ENCODE results near the gene OR52B6. TPM values are rescaled to one million over a fixed set of nuclear protein-coding genes. Genes with fewer than 3 reads are reported as not detected.

The OR52B6 gene
- total RNA-seq, 4 donors from 2014 or later: not detected

DNA sequence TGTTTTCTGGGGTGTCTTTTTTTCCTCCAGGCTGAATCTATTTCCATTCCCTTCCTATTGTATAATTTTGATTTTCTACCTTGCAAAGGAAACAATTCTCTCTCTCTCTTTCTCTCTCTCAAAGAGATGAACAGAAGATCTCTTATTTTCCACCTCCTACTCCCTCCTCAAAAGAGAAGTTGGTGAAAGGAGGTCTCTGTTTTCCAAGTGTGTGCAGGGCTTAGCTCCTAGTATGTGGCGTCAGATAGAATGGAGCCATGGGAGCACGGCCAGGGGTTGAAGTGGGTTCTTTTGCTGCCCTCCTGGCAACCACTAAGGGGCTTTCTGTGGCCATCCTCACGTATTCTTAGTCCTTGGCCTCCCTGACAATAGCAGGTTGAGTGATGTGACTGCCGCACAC, 44.6 kb downstream of the OR52B6 start:
- H3K4me3 ChIP-seq (ENCODE audit: low read depth, poor library complexity, severe bottlenecking): peak overlapping the region; percentile 36
- TF ChIP-seq POLR2A (IDR thresholded peaks at IDR 0.05): no peak
- TF ChIP-seq, protein P1, sequence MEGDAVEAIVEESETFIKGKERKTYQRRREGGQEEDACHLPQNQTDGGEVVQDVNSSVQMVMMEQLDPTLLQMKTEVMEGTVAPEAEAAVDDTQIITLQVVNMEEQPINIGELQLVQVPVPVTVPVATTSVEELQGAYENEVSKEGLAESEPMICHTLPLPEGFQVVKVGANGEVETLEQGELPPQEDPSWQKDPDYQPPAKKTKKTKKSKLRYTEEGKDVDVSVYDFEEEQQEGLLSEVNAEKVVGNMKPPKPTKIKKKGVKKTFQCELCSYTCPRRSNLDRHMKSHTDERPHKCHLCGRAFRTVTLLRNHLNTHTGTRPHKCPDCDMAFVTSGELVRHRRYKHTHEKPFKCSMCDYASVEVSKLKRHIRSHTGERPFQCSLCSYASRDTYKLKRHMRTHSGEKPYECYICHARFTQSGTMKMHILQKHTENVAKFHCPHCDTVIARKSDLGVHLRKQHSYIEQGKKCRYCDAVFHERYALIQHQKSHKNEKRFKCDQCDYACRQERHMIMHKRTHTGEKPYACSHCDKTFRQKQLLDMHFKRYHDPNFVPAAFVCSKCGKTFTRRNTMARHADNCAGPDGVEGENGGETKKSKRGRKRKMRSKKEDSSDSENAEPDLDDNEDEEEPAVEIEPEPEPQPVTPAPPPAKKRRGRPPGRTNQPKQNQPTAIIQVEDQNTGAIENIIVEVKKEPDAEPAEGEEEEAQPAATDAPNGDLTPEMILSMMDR (IDR thresholded peaks at IDR 0.05): no peak
- WGBS, 2 donors: 3 to 20% methylated on average over 4 of the region's 4 CpGs
- intact Hi-C loops (cut with DNase I; ENCODE audit: low total_unique reads): no loop called here
- no peak for DNase-seq (ENCODE audit: low spot score in 2 of 2)

DNA sequence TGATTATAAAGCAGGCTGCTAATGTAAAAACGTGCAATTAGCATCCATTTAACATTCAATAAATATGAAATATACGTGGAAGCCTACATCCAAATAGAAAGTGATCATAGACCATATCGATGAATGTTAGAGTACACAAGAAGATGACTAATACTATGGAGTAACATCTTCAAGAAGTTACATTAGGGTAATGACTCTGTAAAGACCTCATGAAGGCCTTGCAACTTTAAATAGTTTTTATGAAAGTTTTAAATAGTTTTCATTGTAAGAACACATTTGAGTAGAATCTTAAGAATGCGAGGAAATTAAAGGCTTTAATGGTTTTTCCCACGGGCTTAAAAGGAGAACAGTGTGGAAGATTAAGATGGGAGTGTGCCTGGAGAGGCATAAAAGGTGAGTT, 45.5 kb downstream of the OR52B6 start:
- 75 to 85% methylated on average over 5 of the region's 5 CpGs for WGBS, 2 donors
- intact Hi-C loops (cut with DNase I; ENCODE audit: low total_unique reads): no loop called here
- TF ChIP-seq, protein P1 (IDR thresholded peaks at IDR 0.05): no peak
- no peak for DNase-seq (ENCODE audit: low spot score in 2 of 2)
- no peak overlapping the region for H3K4me3 ChIP-seq (ENCODE audit: low read depth, poor library complexity, severe bottlenecking)

DNA sequence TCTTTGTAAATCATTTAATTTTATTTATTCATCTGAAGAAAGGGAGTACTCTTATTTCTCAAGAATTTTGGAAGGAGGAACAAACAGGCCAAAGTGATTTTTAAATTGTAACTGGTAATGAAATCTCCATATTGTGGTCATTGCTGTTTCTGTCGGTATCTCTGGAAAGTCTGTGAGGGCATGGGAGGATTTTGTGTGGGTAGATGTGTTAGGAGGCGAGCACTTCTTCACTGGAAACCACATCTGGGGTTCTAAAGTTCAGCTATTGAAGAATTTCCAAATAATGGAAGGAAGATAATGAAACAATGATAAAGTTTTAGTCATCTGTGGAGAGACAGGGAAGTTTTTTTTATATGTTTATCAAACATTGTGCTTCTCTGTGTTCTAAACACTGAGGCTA, 50.7 kb downstream of the OR52B6 start:
- no peak for DNase-seq (ENCODE audit: low spot score in 2 of 2)
- intact Hi-C loops (cut with DNase I; ENCODE audit: low total_unique reads): no loop called here
- no peak overlapping the region for H3K4me3 ChIP-seq (ENCODE audit: low read depth, poor library complexity, severe bottlenecking)
- WGBS, 2 donors: 83 to 91% methylated on average over 2 of the region's 2 CpGs
- TF ChIP-seq, protein P1 (IDR thresholded peaks at IDR 0.05): no peak
- TF ChIP-seq POLR2A (IDR thresholded peaks at IDR 0.05): no peak

Other genes with a start within 250 kb of the OR52B6 start
- gene OR51B5, start 237.4 kb upstream of the OR52B6 start, total RNA-seq: not detected
- not detected for gene OR51B6, start 229.4 kb upstream of the OR52B6 start, total RNA-seq
- not detected for gene OR51M1, start 197.1 kb upstream of the OR52B6 start, total RNA-seq
- gene OR51Q1, start 158.8 kb upstream of the OR52B6 start, total RNA-seq: not detected
- not detected for gene OR51I1, start 139.4 kb upstream of the OR52B6 start, total RNA-seq
- gene OR51I2, start 131.6 kb upstream of the OR52B6 start, total RNA-seq: not detected
- gene OR52D1, start 92.2 kb upstream of the OR52B6 start, total RNA-seq: not detected
- gene UBQLN3, start 70.9 kb upstream of the OR52B6 start, total RNA-seq: under 1 TPM in 1 of 4 donors, not detected in 3; 0.13 TPM
- 1 to 10 TPM in 1 of 4 donors, under 1 TPM in 3; 0.12 to 1.8 (median 0.48) TPM for gene UBQLNL, start 64.2 kb upstream of the OR52B6 start, total RNA-seq
- gene OR52H1, start 32.3 kb upstream of the OR52B6 start, total RNA-seq: not detected
- 1 to 10 TPM; 1.0 to 2.7 (median 2.0) TPM for gene TRIM6, start 15.8 kb downstream of the OR52B6 start, total RNA-seq
- gene TRIM34, start 44.1 kb downstream of the OR52B6 start, total RNA-seq: 10 to 100 TPM in 1 of 4 donors, 1 to 10 TPM in 3; 2.7 to 10.3 (median 6.9) TPM
- gene TRIM5, start 104.2 kb downstream of the OR52B6 start, total RNA-seq: 10 to 100 TPM in 2 of 4 donors, 1 to 10 TPM in 2; 8.3 to 16.1 (median 10.8) TPM
- 10 to 100 TPM in 2 of 4 donors, 1 to 10 TPM in 2; 5.9 to 12.5 (median 9.2) TPM for gene TRIM22, start 108.9 kb downstream of the OR52B6 start, total RNA-seq
- under 1 TPM in 1 of 4 donors, not detected in 3; 0.29 TPM for gene OR56B1, start 155.6 kb downstream of the OR52B6 start, total RNA-seq
- gene OR52N4, start 173.4 kb downstream of the OR52B6 start, total RNA-seq: not detected
- not detected for gene OR52N5, start 202.5 kb downstream of the OR52B6 start, total RNA-seq
- gene OR52N1, start 210.4 kb downstream of the OR52B6 start, total RNA-seq: not detected
- gene OR52N2, start 228.0 kb downstream of the OR52B6 start, total RNA-seq: not detected